GM12878 (cell line): Measurements from ENCODE around the gene RBP3. TPM values are rescaled to one million over a fixed set of nuclear protein-coding genes. Genes with fewer than 3 reads are reported as not detected.

Experiments used
- ATAC-seq: fragments of 200-7000 bp; cut with Tn5 transposase; 3 replicates; pipeline ENCODE4 v1.9.1; 2020; ENCODE audit warnings: mild to moderate bottlenecking, moderate library complexity
- BruUV-seq: library from RNA; stranded (reverse); fragments of 400-500 nt; replicated peaks from 2 replicates; lab custom pipeline; 2021; lab: Mats Ljungman, UMichigan
- CTCF ChIA-PET: fragments of 300-600 bp; sonication (Branson Sonifier 250); formaldehyde crosslinking; extraction: SDS; loops from one replicate; lab custom pipeline; 2021; ENCODE audit warnings: inconsistent platforms; lab: Yijun Ruan, JAX
- POLR2A ChIA-PET: fragments of 350-600 bp; formaldehyde crosslinking; extraction: SDS; loops from one replicate; lab custom pipeline; 2021; ENCODE audit warnings: inconsistent platforms; lab: Charles Lee
- RAD21 ChIA-PET: fragments of 300-600 bp; sonication (Branson Sonifier 250); formaldehyde crosslinking; loops from one replicate; lab custom pipeline; 2023; ENCODE audit warnings: antibody characterized with exemption; ENCODE audit not compliant: unreplicated experiment; lab: Charles Lee
- SMC1A ChIA-PET: fragments of 300-600 bp; sonication (Branson Sonifier 250); formaldehyde crosslinking; loops from one replicate; lab custom pipeline; 2023; ENCODE audit not compliant: unreplicated experiment, uncharacterized antibody; lab: Charles Lee
- DNase-seq: peaks from one replicate; pipeline ENCODE4 v3.0.0-alpha.2; 2011; ENCODE audit warnings: low read depth, low spot score
- FAIRE-seq: peaks from 3 replicates; lab custom pipeline; 2011; peaks lifted over from hg19 to GRCh38; lab: Jason Lieb, UNC
- H2AFZ ChIP-seq: 2 replicates; pipeline ENCODE4 v1.6.0; 2011; ENCODE audit warnings: low read depth, low read length, control low read depth; ENCODE audit not compliant: control insufficient read depth
- H3K27ac ChIP-seq: 2 replicates; pipeline ENCODE4 v1.5.1; 2011; ENCODE audit warnings: control low read depth; ENCODE audit not compliant: control insufficient read depth, insufficient read depth
- H3K27me3 ChIP-seq, 2 experiments: replicated peaks in 1 of 2; 2 replicates each; pipeline versions ENCODE4 v1.6.0 to v1.6.1; 2011; ENCODE audit warnings: low read length in 1 of 2; ENCODE audit not compliant: control insufficient read depth in 2 of 2, insufficient read depth in 2 of 2
- H3K36me3 ChIP-seq, 2 experiments: 2 replicates each; pipeline ENCODE4 v1.5.1; 2011; ENCODE audit warnings: low read length in 1 of 2; ENCODE audit not compliant: control insufficient read depth in 2 of 2, insufficient read depth in 2 of 2
- H3K4me1 ChIP-seq: 2 replicates; pipeline ENCODE4 v1.6.1; 2011; ENCODE audit warnings: mild to moderate bottlenecking, low read length, moderate library complexity, mixed read lengths; ENCODE audit not compliant: control insufficient read depth, insufficient read depth
- H3K4me2 ChIP-seq: 2 replicates; pipeline ENCODE4 v1.6.0; 2011; ENCODE audit warnings: control low read depth; ENCODE audit not compliant: control insufficient read depth, insufficient read depth
- H3K4me3 ChIP-seq: fragments of 200-600 bp; sonication (generic); 2 replicates; pipeline ENCODE4 v1.5.1; 2016
- H3K79me2 ChIP-seq: 2 replicates; pipeline ENCODE4 v1.6.0; 2011; ENCODE audit warnings: low read length; ENCODE audit not compliant: control insufficient read depth, insufficient read depth
- H3K9ac ChIP-seq: 2 replicates; pipeline ENCODE4 v1.8.0; 2011; ENCODE audit warnings: low read length, control low read depth, mixed read lengths; ENCODE audit not compliant: control insufficient read depth, insufficient read depth
- H3K9me3 ChIP-seq: replicated peaks from 3 replicates; pipeline ENCODE4 v1.5.1; 2011; ENCODE audit warnings: mild to moderate bottlenecking, low read length; ENCODE audit not compliant: control insufficient read depth, insufficient read depth
- H4K20me1 ChIP-seq: 2 replicates; pipeline ENCODE4 v1.6.0; 2011; ENCODE audit not compliant: control insufficient read depth, insufficient read depth
- BCL3 ChIP-seq: IDR thresholded peaks from 2 replicates; pipeline ENCODE4 v1.6.1; 2011; ENCODE audit warnings: borderline replicate concordance, low read depth, mild to moderate bottlenecking, moderate library complexity, low read length; ENCODE audit not compliant: insufficient read depth, poor library complexity, severe bottlenecking
- CBX5 ChIP-seq: sonication (generic); IDR thresholded peaks from 2 replicates; pipeline ENCODE4 v1.6.1; 2016; ENCODE audit warnings: low read depth, moderate library complexity, mild to moderate bottlenecking, inconsistent platforms
- E2F4 ChIP-seq: IDR thresholded peaks from 2 replicates; pipeline ENCODE4 v1.6.1; 2012; ENCODE audit warnings: low read depth, low read length, improper control_type of control experiment
- PAX5 ChIP-seq: IDR thresholded peaks from 2 replicates; pipeline ENCODE4 v1.6.1; 2011; ENCODE audit warnings: low read depth, low read length, borderline replicate concordance
- PAX8 ChIP-seq: fragments of 450-650 bp; IDR thresholded peaks from 2 replicates; pipeline ENCODE4 v1.6.1; 2017; ENCODE audit warnings: mild to moderate bottlenecking, moderate library complexity
- POLR2AphosphoS5 ChIP-seq: IDR thresholded peaks from 2 replicates; pipeline ENCODE4 v1.6.1; 2011; ENCODE audit warnings: mild to moderate bottlenecking, low read length, inconsistent platforms
- WGBS: methylation state at CpG from one replicate; pipeline ENCODE4 v1.1.6; 2016; ENCODE audit warnings: low lambda C conversion rate; ENCODE audit not compliant: insufficient replicate concordance, insufficient coverage; ENCODE audit errors: missing lambda C conversion rate; 5-methylcytosine and 5-hydroxymethylcytosine counted together
- in situ Hi-C: fragments of 300-500 bp; cut with MboI; formaldehyde crosslinking; loops from 9 replicates; pipeline ENCODE4 v1.14.3; 2018; ENCODE audit warnings: mixed read lengths
- intact Hi-C: fragments of 100-400 bp; cut with micrococcal nuclease; formaldehyde crosslinking; loops from one replicate; pipeline ENCODE4 v1.14.2; 2022; ENCODE audit not compliant: unreplicated experiment
- polyA plus RNA-seq, 11 experiments: library from polyadenylated mRNA; depleted of rRNA in 4 of 11; unstranded in 6 of 11; stranded (reverse) in 5 of 11; fragments of >200 nt; fragmentation: Nextera tagmentation in 4 of 11; fragmentation: Illumina TruSeq in 1 of 11; extraction: Ambion mirVana in 4 of 11; extraction: Trizol in 1 of 11; gene quantifications; 1 replicate in 1 of 11; 2 replicates in 10 of 11; pipeline versions ENCODE4 v1.2.1 to v1.2.3, GENCODE V29; 2011 to 2016; ENCODE audit warnings: inconsistent platforms in 2 of 11, missing spikeins in 2 of 11, low read depth in 1 of 11
- total RNA-seq, 4 experiments: library from RNA; depleted of rRNA in 3 of 4; stranded (reverse); fragments of >200 nt in 3 of 4; fragmentation: Illumina TruSeq in 1 of 4; extraction: Trizol in 1 of 4; gene quantifications; 2 replicates each; pipeline versions ENCODE4 v1.2.1 to v1.2.3, GENCODE V29; 2013 to 2021
- TF ChIP-seq, protein P1 (sequence below): IDR thresholded peaks from 2 replicates; pipeline ENCODE4 v1.6.1; 2011; ENCODE audit warnings: borderline replicate concordance, low read depth, mild to moderate bottlenecking, moderate library complexity, mixed read lengths, low read length; ENCODE audit not compliant: insufficient read depth; ENCODE audit errors: extremely low read length

The RBP3 gene
- total and polyA plus RNA-seq, 10 of the 15 experiments (the other 5 are each of a cell fraction or from before 2014, with no cell fraction given), result not detected

- Histone ChIP-seq H3K4me3 (no peak overlapping the region), H3K27me3 (no peaks in the 10 kb centered on the region; a peak in 3 of 4 replicates), H3K79me2 (no peaks in the 10 kb centered on the region), H3K36me3 (no peaks in the 10 kb centered on the region), H4K20me1 (no peaks in the 10 kb centered on the region), H3K27ac (no peak overlapping the region), H3K9me3 (no peaks in the 10 kb centered on the region), H3K9ac (no peak overlapping the region), H3K4me1 (no peaks in the 10 kb centered on the region)
- POLR2A ChIA-PET, result no interaction called here
- no TSS peak for BruUV-seq
- ATAC-seq (no peak), DNase-seq (no peak), FAIRE-seq (no peak)
- CTCF ChIA-PET, result interaction anchor here (1.3 kb wide), 1 partner anchor 286 kb away, joined by 6 read pairs; no protein-coding TSS in a partner anchor
- SMC1A ChIA-PET, result no interaction called here
- intact Hi-C loops, result no loop called here
- 12% methylated on average over 6 of the region's 6 CpGs for WGBS
- RAD21 ChIA-PET, result no interaction called here
- no peak for TF ChIP-seq CBX5
- TF ChIP-seq BCL3, result no peak
- TF ChIP-seq PAX8, result no peak
- TF ChIP-seq, protein P1, sequence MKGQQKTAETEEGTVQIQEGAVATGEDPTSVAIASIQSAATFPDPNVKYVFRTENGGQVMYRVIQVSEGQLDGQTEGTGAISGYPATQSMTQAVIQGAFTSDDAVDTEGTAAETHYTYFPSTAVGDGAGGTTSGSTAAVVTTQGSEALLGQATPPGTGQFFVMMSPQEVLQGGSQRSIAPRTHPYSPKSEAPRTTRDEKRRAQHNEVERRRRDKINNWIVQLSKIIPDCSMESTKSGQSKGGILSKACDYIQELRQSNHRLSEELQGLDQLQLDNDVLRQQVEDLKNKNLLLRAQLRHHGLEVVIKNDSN, result no peak
- no peak for TF ChIP-seq E2F4
- no peak for TF ChIP-seq PAX5
- no peak for TF ChIP-seq POLR2AphosphoS5
- TF ChIP-seq, all 136 proteins: peak for 0
- in situ Hi-C loops, result no loop called here
- Histone ChIP-seq H3K4me2 (no peak overlapping the region), H2AFZ (no peak overlapping the region)
These were observed 14.6 kb upstream of the RBP3 start for GRCh38 chr10:47333532-47333931.
